Duodenal mucosa (tissue), 2 donors: Measurements from ENCODE around the gene IRF2.

ENCODE experiments used
- H3K27ac ChIP-seq: one replicate; pipeline ENCODE4 v1.7.0; 2013; ENCODE audit warnings: low read depth, low read length
- H3K27me3 ChIP-seq, 2 donors: one replicate each; pipeline ENCODE4 v1.7.0; 2013; ENCODE audit warnings: low read length in 2 of 2, control low read depth in 1 of 2; ENCODE audit not compliant: insufficient read depth in 2 of 2, control insufficient read depth in 1 of 2
- H3K36me3 ChIP-seq, 2 donors: one replicate each; pipeline ENCODE4 v1.7.0; 2013; ENCODE audit warnings: low read length in 2 of 2, control low read depth in 1 of 2; ENCODE audit not compliant: insufficient read depth in 2 of 2, control insufficient read depth in 1 of 2
- H3K4me1 ChIP-seq, 2 donors: one replicate each; pipeline ENCODE4 v1.7.0; 2013; ENCODE audit warnings: low read length in 2 of 2, control low read depth in 1 of 2; ENCODE audit not compliant: insufficient read depth in 2 of 2, control insufficient read depth in 1 of 2
- H3K4me3 ChIP-seq, 2 donors: one replicate each; pipeline ENCODE4 v1.7.0; 2013; ENCODE audit warnings: low read length in 2 of 2, low read depth in 1 of 2
- H3K9ac ChIP-seq, 2 donors: one replicate each; pipeline ENCODE4 v1.7.0; 2013; ENCODE audit warnings: low read length in 2 of 2, low read depth in 1 of 2
- H3K9me3 ChIP-seq, 2 donors: one replicate each; pipeline ENCODE4 v1.7.0; 2013; ENCODE audit warnings: low read length in 2 of 2, control low read depth in 1 of 2; ENCODE audit not compliant: control insufficient read depth in 1 of 2

IRF2 gene

DNA sequence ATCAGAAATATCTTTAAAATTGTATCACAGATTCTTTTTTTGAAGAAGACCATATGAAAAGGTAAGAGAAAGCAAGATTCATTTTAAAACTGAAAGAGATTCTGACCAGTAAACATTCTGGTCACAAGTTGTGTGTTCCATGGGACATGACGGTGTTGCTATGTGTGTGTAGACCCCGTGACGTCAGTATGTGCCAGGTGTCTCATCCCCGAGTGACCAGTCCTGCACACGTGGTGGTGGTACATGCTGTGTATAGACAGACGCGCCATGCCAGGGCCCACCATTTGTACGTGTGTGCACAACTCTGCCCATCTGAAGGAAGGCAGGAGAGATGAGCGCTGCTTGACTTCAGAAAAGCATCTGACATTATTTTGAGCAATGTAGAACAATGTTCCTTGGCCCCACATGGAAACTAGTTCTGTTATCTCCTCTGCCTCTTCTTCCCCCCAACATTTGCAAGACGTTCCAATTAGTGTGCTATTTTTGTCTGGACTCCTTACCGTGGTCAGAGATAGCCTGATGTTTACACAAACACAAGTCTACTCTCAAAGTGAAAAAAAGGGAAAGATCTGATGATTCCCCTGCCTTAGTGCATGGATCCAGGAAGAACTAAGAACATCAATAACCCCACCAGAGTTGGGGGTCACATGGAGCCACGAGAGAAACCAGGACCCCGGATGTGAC lies 51.2 kb downstream of the IRF2 start:
- Histone ChIP-seq H3K27me3 (no peaks in the 10 kb centered on the region), H3K4me3 (no peak overlapping the region), H3K36me3 (peaks cover 44 to 59% of the 10 kb centered on the region in 2 donors), H3K9ac (no peak overlapping the region), H3K27ac (peak overlapping the region; percentile 37), H3K4me1 (peaks cover 31 to 45% of the 10 kb centered on the region in 2 donors), H3K9me3 (no peaks in the 10 kb centered on the region)

DNA sequence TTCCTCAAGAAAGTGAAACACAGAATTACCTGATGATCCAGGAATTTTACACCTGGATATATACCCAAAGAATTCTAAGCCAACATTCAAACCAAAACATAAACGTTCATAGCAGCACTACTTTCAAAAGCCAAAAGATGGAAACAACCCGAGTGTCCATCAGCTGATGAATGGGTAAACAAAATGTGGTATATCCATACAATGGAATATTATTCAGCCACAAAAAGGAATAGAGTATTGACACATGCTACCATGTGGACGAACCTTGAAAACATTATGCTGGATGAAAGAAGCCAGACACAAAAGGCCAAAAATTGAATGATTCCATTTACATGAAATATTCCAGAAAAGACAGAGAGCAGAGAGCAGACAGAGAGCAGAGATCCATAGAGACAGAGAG lies 52.0 kb downstream of the IRF2 start:
- Histone ChIP-seq H3K4me1 (peaks cover 32 to 45% of the 10 kb centered on the region in 2 donors), H3K9me3 (no peaks in the 10 kb centered on the region), H3K4me3 (no peak overlapping the region), H3K9ac (no peak overlapping the region), H3K27me3 (no peaks in the 10 kb centered on the region), H3K27ac (no peak overlapping the region), H3K36me3 (peaks cover 46 to 64% of the 10 kb centered on the region in 2 donors)

DNA sequence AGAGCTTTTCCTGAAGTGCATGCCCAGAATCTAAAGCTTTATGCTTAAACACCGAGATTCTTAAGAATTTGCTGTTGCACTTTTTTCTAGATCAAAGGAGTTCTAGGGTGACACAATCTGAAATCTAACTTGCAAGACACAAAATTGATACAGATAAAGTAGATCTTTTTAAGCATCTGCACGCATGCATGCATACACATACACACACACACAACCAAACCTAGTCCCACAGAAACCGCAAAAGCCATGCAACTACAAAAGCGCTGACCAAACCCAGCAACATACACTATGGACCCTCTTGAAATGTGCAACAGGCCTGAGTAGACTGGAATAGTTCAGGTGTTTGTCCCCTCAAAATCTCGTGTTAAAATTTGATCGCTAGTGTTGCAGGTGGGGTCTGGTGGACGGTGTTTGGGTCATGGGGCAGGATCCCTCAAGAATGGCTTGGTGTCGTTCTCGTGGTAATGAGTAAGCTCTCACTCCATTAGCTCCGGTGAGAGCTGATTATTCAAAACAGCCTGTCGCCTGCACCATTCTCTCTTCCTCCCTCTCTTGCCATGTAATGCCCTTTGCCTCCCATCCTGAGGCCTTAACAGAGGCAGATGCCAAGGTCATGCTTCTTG lies 52.7 kb downstream of the IRF2 start:
- peak overlapping the region; percentile 2 for H3K4me3 ChIP-seq

DNA sequence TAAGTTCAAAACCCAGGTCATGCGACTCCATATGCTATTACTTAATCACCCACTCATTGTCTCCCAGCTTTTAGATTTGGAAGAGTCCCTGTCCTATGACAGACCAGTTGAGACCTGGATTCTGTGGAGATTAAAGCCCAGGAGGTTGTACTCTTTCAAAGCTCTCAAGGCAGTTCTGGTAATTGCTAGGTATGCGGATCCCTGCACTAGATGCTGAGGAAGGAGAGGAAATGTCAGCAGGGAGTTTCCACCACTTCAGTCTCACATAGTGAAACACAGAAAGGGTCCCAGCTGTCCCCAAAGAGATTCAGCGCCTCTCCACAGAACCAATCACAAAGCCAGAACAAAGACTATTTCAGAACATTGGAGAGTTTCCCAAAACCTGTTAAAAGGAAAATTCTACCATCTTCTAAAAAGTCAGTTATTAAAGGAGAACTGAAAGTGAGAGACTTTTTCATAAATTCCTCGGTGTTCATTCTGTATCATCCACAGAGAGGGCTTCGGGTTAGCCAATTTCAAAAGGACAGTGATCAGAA lies 53.4 kb downstream of the IRF2 start:
- Histone ChIP-seq H3K27ac (no peak overlapping the region), H3K9ac (no peak overlapping the region), H3K4me3 (peak overlapping the region; percentile 1 to 2), H3K27me3 (no peaks in the 10 kb centered on the region), H3K36me3 (peaks cover 42 to 53% of the 10 kb centered on the region in 2 donors), H3K9me3 (no peaks in the 10 kb centered on the region), H3K4me1 (peaks cover 34 to 39% of the 10 kb centered on the region in 2 donors)

More for the DNA sequence above, 52.7 kb downstream of the IRF2 start:
- H3K36me3 ChIP-seq = peaks cover 42 to 59% of the 10 kb centered on the region in 2 donors
- no peak overlapping the region for H3K27ac ChIP-seq
- peaks cover 34 to 40% of the 10 kb centered on the region in 2 donors for H3K4me1 ChIP-seq
- no peak overlapping the region for H3K9ac ChIP-seq
- H3K27me3 ChIP-seq = no peaks in the 10 kb centered on the region
- H3K9me3 ChIP-seq = no peaks in the 10 kb centered on the region

DNA sequence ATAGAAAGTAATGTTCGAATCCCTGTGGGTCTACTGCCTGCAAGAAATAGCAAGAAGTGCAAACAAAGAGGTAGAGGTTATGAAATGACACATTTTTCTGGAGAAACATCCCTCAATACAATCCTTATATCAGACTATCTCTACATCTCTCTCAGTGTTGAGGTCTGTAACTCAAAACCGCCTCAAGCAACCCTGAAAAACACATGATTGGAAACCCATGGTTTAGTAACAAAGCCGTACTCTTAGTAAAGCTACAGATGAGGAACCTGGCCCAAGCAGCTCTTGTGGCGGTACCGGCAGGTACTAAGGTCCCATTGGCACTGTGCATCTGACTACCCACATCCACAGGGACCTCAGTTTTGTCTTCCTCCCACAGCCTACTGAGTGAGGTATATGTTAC lies 53.9 kb downstream of the IRF2 start:
- H3K4me1 ChIP-seq = peaks cover 30 to 39% of the 10 kb centered on the region in 2 donors
- H3K4me3 ChIP-seq = peak overlapping the region in 1 of 2 donors; percentile 1
- no peaks in the 10 kb centered on the region for H3K27me3 ChIP-seq
- no peak overlapping the region for H3K9ac ChIP-seq
- no peaks in the 10 kb centered on the region for H3K9me3 ChIP-seq
- peaks cover 41 to 53% of the 10 kb centered on the region in 2 donors for H3K36me3 ChIP-seq
- H3K27ac ChIP-seq = peak overlapping the region; percentile 0

DNA sequence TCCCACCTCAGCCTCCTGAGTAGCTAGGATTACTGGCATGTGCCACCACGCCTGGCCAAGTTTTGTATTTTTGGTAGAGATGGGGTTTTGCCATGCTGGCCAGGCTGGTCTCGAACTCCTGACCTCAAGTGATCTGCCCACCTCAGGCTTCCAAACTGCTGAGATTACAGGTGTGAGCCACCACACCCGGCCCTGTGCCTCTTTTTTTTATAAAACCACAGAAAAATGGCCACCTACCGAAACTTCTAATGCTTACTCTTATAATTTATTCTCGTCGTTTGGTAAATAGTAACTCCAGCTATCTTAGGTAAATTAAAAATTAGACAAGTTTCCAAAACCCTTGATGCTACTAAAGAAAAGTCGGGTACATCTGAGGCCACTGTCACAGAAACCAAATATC lies 54.4 kb downstream of the IRF2 start:
- Histone ChIP-seq H3K9me3 (no peaks in the 10 kb centered on the region), H3K27ac (peak overlapping the region; percentile 0), H3K36me3 (peaks cover 41 to 53% of the 10 kb centered on the region in 2 donors), H3K27me3 (no peaks in the 10 kb centered on the region), H3K4me3 (no peak overlapping the region), H3K4me1 (peaks cover 28 to 39% of the 10 kb centered on the region in 2 donors), H3K9ac (no peak overlapping the region)

DNA sequence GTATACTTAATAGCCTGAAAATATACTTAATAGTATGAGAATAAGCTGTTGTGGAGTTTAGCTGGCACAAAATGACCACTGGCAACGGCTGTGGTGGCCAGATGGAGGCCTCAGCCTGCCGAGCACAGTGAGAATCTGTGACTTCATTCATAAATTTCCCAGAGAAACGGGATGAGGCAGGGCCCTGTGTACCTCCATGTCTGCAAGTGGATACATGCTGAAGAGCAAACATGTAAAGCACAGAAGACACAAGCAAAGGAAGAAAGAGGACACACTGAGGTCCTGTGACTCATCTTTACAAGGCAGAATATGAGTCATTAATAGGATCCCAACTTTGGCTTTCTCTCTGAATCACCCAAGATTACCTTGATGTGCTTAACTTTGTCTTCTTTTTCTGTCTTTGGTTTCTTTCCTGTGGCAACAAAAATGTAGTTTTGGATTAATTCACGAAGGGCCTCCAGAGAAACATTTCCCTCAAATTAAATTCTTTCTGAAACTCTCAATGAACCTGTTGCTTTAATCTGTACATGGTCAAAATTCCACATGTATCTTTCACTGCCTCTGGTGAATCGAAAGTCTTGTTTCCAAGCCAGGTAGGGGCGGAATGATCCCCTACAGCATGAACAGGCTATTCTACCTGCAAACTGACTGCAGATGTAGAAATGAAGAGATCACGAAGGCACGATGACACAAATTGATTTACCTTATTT lies 56.4 kb downstream of the IRF2 start:
- H3K27ac ChIP-seq = peak overlapping the region; percentile 24
- no peaks in the 10 kb centered on the region for H3K27me3 ChIP-seq
- H3K9me3 ChIP-seq = no peaks in the 10 kb centered on the region
- H3K4me1 ChIP-seq = peaks cover 32 to 42% of the 10 kb centered on the region in 2 donors
- peaks cover 34 to 48% of the 10 kb centered on the region in 2 donors for H3K36me3 ChIP-seq
- peak overlapping the region; percentile 49 to 60 for H3K4me3 ChIP-seq
- peak overlapping the region; percentile 38 to 71 for H3K9ac ChIP-seq

DNA sequence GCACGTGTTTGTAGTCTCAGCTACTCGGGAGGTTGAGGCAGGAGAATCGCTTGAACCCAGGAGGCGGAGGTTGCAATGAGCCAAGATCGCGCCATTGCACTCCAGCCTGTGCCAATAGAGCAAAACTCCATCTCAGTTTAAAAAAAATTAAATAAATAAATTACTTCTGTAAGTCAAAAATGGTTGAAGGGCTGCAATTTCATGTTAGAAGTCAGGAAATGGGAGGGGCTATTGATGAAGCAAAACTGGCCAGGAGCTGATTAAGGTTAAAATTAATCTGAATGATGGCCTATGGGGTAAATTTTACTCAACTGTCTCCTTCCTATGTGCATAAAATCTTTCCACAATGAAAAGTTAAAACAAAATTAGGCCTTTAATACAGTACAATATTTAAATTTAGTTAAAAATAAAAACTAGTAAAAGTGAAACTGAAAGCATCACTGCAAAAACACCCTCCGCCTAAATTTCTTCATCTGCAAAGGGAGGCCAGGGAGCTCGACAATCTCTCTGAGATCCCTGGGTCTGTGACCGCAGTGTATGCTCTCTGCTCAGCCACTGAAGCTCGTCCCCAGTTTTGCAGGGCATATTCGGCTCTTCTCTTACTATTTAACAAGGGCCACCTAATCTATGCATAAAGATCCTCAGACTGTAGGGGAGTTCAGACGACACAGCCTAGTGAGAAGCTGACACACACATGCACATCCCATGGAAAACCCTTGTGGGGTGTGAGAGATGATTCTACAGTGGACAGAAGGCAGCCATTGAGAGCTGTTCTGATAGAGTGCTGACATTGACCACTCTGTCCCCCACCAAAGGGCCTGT lies 57.2 kb downstream of the IRF2 start:
- H3K9ac ChIP-seq = peak overlapping the region; percentile 38 to 71

DNA sequence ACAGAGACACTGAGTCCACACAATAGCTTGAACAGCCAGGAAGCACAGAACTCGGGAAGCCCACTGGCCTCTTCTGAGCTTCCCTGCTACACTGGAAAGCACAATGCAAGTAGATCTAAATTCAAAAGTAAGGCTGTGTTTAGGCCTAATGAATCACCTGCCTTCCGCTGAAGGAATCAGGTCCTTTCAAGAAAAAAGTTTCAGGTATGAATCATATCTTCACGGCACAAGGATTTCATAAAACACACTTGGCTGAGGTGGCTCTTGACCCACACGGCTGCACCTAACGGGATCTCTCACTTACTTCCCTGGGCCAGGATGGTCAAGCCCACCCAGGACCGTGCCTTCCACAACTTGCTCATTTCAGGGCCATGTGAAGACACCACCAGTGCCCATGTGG lies 59.3 kb downstream of the IRF2 start:
- Histone ChIP-seq H3K9ac (no peak overlapping the region), H3K4me3 (no peak overlapping the region), H3K27ac (no peak overlapping the region), H3K4me1 (peaks cover 23 to 26% of the 10 kb centered on the region in 2 donors), H3K27me3 (no peaks in the 10 kb centered on the region), H3K9me3 (no peaks in the 10 kb centered on the region), H3K36me3 (peaks cover 23 to 46% of the 10 kb centered on the region in 2 donors)

More for the DNA sequence above, 57.2 kb downstream of the IRF2 start:
- Histone ChIP-seq H3K27me3 (no peaks in the 10 kb centered on the region), H3K27ac (peak overlapping the region; percentile 53), H3K9me3 (no peaks in the 10 kb centered on the region), H3K4me1 (peaks cover 31 to 41% of the 10 kb centered on the region in 2 donors), H3K4me3 (peak overlapping the region; percentile 49 to 60), H3K36me3 (peaks cover 27 to 49% of the 10 kb centered on the region in 2 donors)
